Thyroid gland (tissue), 4 donors: ENCODE data around the gene JSRP1. TPM values are rescaled to one million over a fixed set of nuclear protein-coding genes. Genes with fewer than 3 reads are reported as not detected.

Source experiments
- DNase-seq, 2 donors: peaks; one replicate each; pipeline ENCODE4 v3.0.0-alpha.2; 2019
- H3K27ac ChIP-seq, 3 donors: fragments of 200-600 bp; sonication (generic); 1 replicate in 2 of 3; 2 replicates in 1 of 3; pipeline ENCODE4 v1.5.1; 2016 to 2019; ENCODE audit warnings: mild to moderate bottlenecking in 1 of 3, moderate library complexity in 1 of 3
- H3K27me3 ChIP-seq: fragments of 200-600 bp; sonication (generic); one replicate; pipeline ENCODE4 v1.5.1; 2019
- H3K36me3 ChIP-seq, 2 donors: fragments of 200-600 bp; sonication (generic); one replicate each; pipeline ENCODE4 v1.5.1; 2016 to 2019
- H3K4me1 ChIP-seq, 2 donors: fragments of 200-600 bp; sonication (generic); one replicate each; pipeline ENCODE4 v1.5.1; 2017 to 2019
- H3K4me3 ChIP-seq, 3 donors: fragments of 200-600 bp; sonication (generic); replicated peaks in 1 of 3; 1 replicate in 2 of 3; 2 replicates in 1 of 3; pipeline ENCODE4 v1.5.1; 2016; ENCODE audit warnings: mild to moderate bottlenecking in 1 of 3
- H3K9me3 ChIP-seq: fragments of 200-600 bp; sonication (generic); one replicate; pipeline ENCODE4 v1.5.1; 2017
- POLR2A ChIP-seq, 2 donors: fragments of 450-650 bp; IDR thresholded peaks; one replicate each; pipeline ENCODE4 v1.6.1; 2017; ENCODE audit warnings: antibody characterized with exemption in 2 of 2, mild to moderate bottlenecking in 2 of 2, moderate library complexity in 1 of 2
- WGBS, 2 donors: methylation state at CpG; one replicate each; pipeline ENCODE4 v1.1.5; 2017; 5-methylcytosine and 5-hydroxymethylcytosine counted together
- intact Hi-C: fragments of 100-400 bp; cut with DNase I; formaldehyde crosslinking; loops from one replicate; pipeline ENCODE4 v1.15.1; 2023
- total RNA-seq, 4 donors: library from RNA; depleted of rRNA; stranded (reverse); fragments of >200 nt; gene quantifications; one replicate each; pipeline ENCODE4 v1.2.3, GENCODE V29; 2016
- TF ChIP-seq, protein P1 (sequence below), 6 experiments: fragments of 200-600 bp in 3 of 6; fragments of 450-650 bp in 3 of 6; sonication (generic) in 3 of 6; IDR thresholded peaks; one replicate each; pipeline ENCODE4 v1.5.1; 2016 to 2019; ENCODE audit warnings: antibody characterized with exemption in 6 of 6, mild to moderate bottlenecking in 2 of 6, inconsistent platforms in 1 of 6, moderate library complexity in 1 of 6

The JSRP1 gene, protein sequence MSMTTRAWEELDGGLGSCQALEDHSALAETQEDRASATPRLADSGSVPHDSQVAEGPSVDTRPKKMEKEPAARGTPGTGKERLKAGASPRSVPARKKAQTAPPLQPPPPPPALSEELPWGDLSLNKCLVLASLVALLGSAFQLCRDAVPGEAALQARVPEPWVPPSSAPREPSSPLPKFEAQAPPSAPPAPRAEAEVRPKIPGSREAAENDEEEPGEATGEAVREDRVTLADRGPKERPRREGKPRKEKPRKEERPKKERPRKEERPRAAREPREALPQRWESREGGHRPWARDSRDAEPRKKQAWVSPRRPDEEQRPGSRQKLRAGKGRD
- not detected for total RNA-seq

DNA sequence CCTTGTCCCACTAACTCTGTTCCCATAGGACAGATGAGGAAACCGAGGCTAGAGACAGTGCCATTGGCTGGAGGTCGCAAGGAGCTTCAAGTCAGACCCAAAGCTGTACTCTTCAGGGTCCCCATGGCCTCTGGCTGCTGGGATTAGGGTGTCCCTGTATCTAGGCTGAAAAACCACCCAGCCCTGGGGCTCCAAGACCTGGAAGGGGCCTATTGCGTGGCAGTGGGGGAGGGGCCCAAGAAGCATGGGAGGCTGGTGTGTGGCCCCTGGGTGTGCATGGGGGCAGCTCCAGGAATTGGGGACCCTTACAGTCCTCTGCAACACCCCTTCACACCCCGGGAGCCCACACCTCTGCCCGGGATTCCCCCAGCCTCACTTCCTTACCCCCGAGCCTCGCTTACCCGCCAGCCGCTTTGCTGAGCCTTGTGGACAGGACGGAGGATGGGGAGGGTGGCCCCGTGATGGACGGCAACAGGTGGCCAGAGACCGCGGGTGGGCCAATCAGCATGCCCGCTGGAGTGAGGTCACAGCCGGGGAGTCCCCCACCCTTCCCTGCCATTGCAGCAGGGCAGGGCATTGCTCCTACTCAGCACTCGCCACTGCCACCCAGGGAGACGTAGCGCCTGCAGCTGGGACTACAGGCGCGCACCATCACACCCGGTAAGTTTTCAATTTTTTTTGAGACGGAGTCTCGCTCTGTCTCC lies at the start of gene JSRP1:
Gene JSRP1, minus strand, starts transcription at position 436 of the 704 bp plus-strand sequence. CDS start 1,103 bp downstream, outside the sequence.
- Histone ChIP-seq H3K27me3 (peaks cover 12% of the 10 kb centered on the region), H3K4me3 (no peak within 1 kb of the TSS), H3K9me3 (no peaks in the 10 kb centered on the region), H3K36me3 (no peaks in the 10 kb centered on the region), H3K4me1 (peaks cover 0 to 25% of the 10 kb centered on the region in 2 donors), H3K27ac (no peak within 1 kb of the TSS)
- no peak for TF ChIP-seq POLR2A (IDR thresholded peaks at IDR 0.05)
- TF ChIP-seq, protein P1, sequence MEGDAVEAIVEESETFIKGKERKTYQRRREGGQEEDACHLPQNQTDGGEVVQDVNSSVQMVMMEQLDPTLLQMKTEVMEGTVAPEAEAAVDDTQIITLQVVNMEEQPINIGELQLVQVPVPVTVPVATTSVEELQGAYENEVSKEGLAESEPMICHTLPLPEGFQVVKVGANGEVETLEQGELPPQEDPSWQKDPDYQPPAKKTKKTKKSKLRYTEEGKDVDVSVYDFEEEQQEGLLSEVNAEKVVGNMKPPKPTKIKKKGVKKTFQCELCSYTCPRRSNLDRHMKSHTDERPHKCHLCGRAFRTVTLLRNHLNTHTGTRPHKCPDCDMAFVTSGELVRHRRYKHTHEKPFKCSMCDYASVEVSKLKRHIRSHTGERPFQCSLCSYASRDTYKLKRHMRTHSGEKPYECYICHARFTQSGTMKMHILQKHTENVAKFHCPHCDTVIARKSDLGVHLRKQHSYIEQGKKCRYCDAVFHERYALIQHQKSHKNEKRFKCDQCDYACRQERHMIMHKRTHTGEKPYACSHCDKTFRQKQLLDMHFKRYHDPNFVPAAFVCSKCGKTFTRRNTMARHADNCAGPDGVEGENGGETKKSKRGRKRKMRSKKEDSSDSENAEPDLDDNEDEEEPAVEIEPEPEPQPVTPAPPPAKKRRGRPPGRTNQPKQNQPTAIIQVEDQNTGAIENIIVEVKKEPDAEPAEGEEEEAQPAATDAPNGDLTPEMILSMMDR (IDR thresholded peaks at IDR 0.05): no peak
- intact Hi-C loops: no loop called here
- 80 to 83% methylated on average over 11 to 14 of the region's 24 CpGs for WGBS, 2 donors
- no peak for DNase-seq

DNA sequence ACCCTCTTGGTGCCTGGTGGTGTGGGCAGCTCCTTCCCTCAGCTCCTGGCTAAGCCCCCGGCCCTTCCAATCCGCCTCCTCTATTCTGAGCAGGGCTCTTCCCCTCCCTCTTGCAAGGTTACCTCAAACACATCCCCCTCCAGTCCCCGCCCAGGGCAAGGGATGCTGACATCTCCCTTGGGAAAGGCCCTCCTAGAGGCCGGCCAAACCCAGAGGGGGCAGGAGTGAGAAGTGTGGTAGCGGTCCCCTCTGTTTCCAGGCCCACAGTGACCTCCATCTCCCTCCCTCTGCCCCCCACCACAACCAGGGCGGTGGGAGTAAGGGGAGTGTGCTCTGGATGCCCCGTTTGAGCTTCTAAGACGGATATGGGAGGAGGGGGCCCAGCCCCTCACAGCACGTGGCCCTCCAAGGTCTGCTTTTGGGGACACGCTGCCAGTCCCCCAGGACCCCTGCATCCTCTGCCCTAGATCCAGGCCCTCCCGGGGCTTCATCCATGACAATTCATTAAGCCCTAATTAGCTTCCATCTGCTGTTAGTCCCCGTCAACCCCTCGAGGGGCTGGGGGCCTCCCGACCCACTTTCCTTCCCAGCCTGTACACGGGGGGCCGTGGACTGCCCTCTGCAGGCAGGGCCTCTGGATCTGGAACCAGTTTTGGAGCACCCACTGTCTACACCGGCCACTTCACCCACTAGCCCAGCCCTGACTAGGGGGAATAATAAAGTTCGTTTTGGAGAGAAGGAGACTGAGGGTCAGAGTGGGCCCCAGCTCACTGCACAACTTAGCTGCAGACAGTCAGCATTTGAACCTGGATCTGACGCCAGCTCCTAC lies 49.4 kb upstream of the JSRP1 start:
- intact Hi-C loops: no loop called here
- peaks cover 20% of the 10 kb centered on the region for H3K27me3 ChIP-seq

DNA sequence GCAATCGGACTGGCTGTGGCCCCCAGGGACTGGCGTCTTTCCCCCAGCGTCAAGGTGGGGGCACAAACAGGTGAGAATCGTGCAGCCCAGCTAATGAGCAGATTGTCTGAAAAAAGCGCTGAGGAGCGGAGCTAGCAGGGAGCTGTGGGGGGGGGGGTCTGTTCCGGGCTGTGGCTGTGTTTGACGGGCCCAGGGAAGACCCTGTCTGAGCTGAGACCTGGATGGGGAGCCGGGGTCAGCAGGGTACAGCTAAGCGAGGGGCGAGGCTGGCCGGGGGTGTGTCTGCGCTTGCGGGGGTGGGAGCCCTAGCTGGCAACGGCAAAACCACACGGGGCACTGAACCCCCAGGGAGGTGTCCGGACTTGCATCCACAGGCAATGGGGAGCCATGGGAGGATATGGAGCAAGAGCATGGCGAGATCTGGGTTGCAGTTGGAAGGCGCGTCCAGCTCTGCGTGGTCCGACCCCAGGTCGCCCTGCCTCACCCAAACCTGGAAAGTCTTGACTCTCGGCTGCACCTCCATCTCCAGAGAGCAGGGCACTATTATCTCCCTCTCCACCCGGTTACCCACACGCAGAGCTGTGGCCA lies 47.1 kb upstream of the JSRP1 start:
- Histone ChIP-seq H3K9me3 (no peaks in the 10 kb centered on the region), H3K36me3 (no peaks in the 10 kb centered on the region), H3K4me1 (peaks cover 0 to 10% of the 10 kb centered on the region in 2 donors), H3K27ac (no peak overlapping the region), H3K27me3 (peaks cover 18% of the 10 kb centered on the region), H3K4me3 (no peak overlapping the region)
- TF ChIP-seq, protein P1 (IDR thresholded peaks at IDR 0.05): no peak
- TF ChIP-seq POLR2A (IDR thresholded peaks at IDR 0.05): no peak
- intact Hi-C loops: no loop called here
- 61 to 78% methylated on average over 16 to 25 of the region's 26 CpGs for WGBS, 2 donors
- no peak for DNase-seq

More for the DNA sequence above, 49.4 kb upstream of the JSRP1 start:
- no peaks in the 10 kb centered on the region for H3K36me3 ChIP-seq
- peaks cover 0 to 10% of the 10 kb centered on the region in 2 donors for H3K4me1 ChIP-seq
- no peaks in the 10 kb centered on the region for H3K9me3 ChIP-seq
- TF ChIP-seq, protein P1 (IDR thresholded peaks at IDR 0.05): no peak
- TF ChIP-seq POLR2A (IDR thresholded peaks at IDR 0.05): no peak
- DNase-seq: no peak
- H3K4me3 ChIP-seq: no peak overlapping the region
- WGBS, 2 donors: 70 to 81% methylated on average over 18 to 19 of the region's 19 CpGs
- no peak overlapping the region for H3K27ac ChIP-seq

DNA sequence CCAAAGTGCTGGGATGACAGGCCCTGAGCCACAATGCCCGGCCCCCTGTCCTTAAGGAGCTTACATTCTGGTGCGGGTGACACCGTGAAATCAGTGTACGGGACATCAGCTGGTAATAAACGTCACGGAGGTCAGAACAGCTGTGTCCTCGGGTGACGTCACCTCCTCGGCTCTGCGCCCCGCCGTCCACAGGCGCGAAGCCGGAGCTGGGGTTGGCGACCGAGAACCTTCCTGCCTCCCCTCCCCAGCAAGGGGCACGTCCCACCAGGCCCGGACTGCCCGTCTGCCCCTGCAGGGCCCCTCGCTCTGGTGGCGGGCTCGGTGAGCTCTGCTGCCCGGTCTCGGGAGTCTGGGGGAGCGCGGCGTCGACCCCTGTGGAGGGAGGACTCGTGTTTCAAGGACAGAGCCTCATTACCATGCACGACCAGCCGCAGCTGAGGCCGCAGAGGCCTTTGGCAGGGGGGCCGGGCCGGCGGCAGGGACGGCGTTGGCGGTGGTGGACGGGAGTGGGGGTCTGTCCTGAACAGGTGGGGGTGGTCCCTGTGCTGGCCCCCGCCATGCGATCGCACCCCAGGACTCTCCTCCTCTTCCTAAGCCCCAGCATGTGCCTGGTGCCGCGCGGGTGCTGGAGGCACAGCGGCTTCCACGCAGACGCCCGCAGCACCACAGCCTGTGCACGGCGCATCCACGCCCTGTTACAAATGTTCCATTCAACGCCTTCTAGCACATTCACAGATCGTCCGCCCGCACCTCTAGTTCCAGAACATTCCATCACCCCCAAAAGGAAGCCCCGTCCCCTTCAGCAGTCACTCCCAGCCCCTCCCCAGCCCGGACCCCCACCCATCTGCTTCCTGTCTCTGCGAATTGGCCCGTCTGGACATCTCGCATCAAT lies 46.3 kb upstream of the JSRP1 start:
- Histone ChIP-seq H3K9me3 (no peaks in the 10 kb centered on the region), H3K4me1 (peaks cover 0 to 8% of the 10 kb centered on the region in 2 donors), H3K36me3 (no peaks in the 10 kb centered on the region), H3K27ac (no peak overlapping the region), H3K4me3 (no peak overlapping the region), H3K27me3 (peaks cover 15% of the 10 kb centered on the region)
- intact Hi-C loops: no loop called here
- no peak for DNase-seq
- 18 to 47% methylated on average over 14 to 31 of the region's 62 CpGs for WGBS, 2 donors
- TF ChIP-seq, protein P1 (IDR thresholded peaks at IDR 0.05): no peak
- TF ChIP-seq POLR2A (IDR thresholded peaks at IDR 0.05): no peak
